Left ventricle myocardium superior (tissue), 1 donor: ENCODE data around the gene SPECC1. TPM values are rescaled to one million over a fixed set of nuclear protein-coding genes. Genes with fewer than 3 reads are reported as not detected.
"Not testable (repeated sequence)": the region's sequence is repeated elsewhere in the genome, so short reads cannot be mapped to it uniquely, and the experiment has no call there.

ENCODE experiments used
- ATAC-seq: fragments of 200-7000 bp; cut with Tn5 transposase; one replicate; pipeline ENCODE4 v1.9.1; 2020; ENCODE audit warnings: mild to moderate bottlenecking, moderate library complexity
- DNase-seq: peaks from one replicate; pipeline ENCODE4 v3.0.0-alpha.2; 2020
- intact Hi-C: fragments of 100-400 bp; cut with micrococcal nuclease; formaldehyde crosslinking; loops from one replicate; pipeline ENCODE4 v1.11.0; 2022
- total RNA-seq: library from RNA; stranded (reverse); fragmentation: NEBNext Ultra II Directional; extraction: Animal tissue kit (Norgen Biotek cat#: 25700); gene quantifications from one replicate; pipeline ENCODE4 v1.2.1, GENCODE V29; 2021
- donor health status: DM: no; HTN: yes; CAD: no; lungs with severe emphysema.

SPECC1 gene
- total RNA-seq, 1 donor from 2014 or later = 10.3 TPM

DNA sequence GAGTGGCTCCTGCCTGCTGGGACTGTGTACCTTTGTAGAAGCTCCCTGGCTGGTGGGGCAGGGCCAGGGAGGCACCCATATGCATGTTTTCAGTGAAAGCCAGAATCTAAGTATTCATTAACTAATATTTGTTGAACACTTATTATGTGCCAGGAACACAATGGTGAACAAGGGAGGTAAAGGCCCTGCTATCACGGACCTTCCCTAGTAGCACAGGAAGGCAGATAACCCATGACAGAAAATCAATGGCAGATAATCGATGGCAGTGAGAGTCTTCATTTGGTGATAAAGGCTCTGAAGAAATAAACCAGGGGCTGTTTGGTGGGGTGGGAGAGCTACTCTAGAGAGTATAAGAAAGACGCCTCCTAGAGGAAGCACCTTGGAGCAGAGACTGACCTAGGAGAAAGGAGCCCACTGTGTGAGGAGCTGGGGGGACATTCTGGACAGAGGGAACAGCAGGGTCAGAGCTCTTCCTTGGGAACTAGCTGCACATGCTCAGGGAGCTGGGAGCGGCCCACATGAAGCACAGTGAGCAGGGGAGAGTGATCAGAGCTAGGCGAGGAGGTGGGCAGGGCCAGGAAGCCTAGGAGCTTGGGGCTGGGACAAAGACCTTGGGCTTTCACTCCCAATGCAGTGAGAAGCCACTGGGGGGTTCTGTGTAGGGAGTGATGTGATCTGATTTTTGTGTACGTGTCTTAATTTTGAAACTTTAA lies 78.5 kb downstream of the SPECC1 start:
- DNase-seq (no peak), ATAC-seq (no peak)
- intact Hi-C loops = no loop called here

DNA sequence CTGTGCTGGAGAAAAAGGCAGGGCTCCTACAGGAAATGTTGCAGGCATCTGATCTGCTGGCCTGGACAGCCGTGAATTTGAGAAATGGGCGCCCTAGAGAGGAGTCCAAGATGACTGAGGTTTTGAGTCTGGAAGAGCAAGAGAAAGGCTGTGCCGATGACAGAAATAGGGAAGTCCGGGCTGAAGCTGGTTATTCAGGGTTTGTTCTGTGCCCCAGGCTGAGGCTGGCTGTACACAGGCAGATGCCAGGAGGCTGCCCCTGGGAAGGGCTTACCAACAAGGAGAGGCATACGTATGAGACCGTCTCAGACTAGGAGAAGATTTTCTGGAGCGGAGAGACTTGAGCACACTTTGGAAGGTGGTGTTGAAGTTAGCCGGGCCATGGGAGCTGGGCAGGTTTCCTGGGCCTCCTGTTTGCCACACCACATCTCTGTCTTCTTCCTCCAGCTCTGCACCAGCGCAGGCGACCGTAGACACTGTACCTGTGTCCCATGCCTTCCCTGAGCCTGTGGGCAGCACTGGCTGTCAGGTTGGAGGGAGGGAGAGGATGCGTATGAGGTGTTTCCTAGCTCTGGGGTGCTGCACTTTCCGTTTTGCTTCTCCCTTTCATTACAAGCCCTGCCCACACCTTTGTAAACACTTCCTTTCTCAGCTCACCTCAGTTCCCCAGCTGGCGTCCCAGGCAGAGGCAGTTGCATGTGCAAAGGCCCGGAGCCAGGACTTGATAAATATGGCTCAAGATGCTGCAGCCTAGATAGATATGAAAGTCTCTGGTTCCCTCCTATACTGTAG lies 80.8 kb downstream of the SPECC1 start:
- intact Hi-C loops = no loop called here
- ATAC-seq (no peak), DNase-seq (no peak)

DNA sequence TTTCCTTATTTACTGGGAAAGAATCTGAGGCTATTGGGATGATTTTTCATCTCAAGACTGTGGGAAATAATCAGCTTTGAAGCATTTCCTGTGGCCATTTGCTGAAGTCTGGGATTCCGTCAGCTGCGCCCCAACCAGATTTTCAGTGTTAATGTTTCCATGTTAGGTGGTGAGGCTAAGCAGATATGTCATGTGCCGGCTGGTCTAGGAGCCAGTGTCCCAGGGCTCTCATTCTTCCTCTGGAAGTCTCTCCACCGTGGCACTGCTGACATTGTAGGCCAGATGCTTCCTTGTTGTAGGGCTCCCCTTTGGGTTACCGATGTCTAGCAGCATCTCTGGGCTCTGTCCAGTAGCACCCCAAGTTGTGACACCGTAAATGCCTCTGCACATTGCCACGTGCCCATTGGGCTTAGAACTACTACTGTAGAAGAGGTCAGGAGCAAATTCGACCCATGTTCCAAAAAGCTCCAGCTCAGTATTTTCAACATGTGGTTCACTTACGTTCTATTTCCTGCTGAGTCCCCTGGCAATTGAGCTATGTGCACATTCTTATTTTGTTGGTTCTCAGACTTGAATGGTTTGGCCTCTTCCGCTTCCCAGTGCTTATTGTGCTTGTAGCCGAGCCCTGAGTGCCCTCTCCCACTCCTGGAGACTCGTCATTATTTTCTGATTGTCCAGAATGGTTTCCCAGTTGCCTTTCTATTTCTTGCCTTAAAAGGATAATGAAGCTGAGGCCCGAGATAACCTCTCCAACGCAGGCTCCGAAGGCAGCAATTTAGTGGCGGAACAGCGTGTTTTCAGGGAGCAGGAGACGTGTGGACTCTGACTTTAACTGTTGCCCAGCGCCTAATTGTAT lies 82.2 kb downstream of the SPECC1 start:
- peak; percentile 46 for DNase-seq
- intact Hi-C loops = no loop called here
- peak; percentile 87 for ATAC-seq

DNA sequence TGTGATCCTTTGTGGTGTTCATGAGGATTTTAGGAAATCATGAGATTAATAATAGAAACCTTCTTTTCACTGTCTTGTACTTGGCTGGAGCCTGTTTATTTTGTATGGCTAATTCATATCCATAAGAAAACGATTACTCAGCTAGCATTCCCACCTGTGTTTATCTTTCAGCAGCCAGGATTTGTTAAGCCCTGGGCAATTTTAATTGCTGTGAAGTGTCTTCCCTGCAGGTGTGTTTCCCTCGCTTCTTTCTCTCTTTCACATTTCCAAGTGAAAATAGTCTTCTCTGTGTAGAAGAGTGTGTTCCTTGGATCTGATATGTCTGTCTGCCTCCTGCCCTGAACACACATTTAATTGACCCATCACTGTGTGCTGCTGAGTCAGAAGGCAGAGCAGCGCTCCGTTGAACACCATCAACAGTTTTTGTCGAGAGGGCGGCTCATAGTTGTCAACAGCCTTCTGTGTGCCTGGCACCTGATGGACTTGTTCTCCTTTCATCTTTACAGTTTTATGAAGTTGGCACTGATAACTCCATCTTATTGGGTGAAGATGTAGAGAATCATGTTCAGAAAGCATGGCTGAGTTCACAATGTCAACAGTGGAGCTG lies 83.2 kb downstream of the SPECC1 start:
- DNase-seq (no peak), ATAC-seq (no peak)
- intact Hi-C loops = no loop called here

DNA sequence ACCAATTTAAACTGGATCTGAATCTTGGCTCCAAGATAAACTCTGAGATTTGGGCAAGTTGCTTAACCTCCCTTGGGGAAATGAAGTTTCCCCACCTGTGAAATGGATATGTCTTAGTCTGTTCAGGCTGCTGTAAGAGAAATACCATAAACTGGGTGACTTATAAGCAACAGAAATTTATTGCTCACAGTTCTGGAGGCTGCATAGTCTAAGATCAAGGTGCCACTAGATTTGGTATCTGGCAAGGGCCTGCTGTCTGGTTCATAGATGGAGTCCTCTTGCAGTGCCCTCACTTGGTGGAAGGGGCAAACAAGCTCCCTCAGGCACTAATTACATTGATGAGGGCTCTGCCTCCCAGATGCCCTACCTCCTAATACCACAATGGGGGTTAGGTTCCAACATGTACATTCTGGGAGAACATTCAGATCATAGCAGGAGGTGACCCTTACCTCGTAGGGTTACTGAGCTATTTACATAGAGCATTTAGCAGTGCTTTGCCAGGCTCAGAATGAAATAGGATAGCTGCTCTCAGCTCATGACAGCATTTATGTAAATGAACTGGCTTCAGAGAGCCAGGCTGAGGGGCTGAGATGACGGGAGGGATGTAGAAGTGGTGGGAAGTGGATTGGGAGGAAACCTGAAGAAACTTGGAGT lies 83.9 kb downstream of the SPECC1 start:
- DNase-seq (no peak), ATAC-seq (no peak)
- intact Hi-C loops = no loop called here

DNA sequence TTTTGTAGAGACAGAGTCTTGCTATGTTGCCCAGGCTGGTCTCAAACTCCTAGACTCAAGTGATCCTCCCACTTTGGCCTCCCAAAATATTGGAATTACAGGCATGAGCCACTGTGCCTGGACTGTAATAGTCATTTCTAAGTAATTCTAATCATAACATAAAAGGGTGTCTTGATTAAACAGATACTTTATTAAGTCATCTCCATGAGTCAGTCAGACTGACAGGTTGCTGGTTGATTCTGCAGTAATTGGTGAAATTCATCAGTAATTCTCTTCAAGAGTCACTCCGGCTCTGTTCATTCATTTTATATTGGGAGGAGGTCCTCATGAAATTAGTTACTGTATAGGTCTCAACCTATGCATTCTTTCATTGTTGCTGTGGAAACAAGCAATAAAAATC lies 85.6 kb downstream of the SPECC1 start:
- DNase-seq (no peak), ATAC-seq (no peak)
- intact Hi-C loops = no loop called here

DNA sequence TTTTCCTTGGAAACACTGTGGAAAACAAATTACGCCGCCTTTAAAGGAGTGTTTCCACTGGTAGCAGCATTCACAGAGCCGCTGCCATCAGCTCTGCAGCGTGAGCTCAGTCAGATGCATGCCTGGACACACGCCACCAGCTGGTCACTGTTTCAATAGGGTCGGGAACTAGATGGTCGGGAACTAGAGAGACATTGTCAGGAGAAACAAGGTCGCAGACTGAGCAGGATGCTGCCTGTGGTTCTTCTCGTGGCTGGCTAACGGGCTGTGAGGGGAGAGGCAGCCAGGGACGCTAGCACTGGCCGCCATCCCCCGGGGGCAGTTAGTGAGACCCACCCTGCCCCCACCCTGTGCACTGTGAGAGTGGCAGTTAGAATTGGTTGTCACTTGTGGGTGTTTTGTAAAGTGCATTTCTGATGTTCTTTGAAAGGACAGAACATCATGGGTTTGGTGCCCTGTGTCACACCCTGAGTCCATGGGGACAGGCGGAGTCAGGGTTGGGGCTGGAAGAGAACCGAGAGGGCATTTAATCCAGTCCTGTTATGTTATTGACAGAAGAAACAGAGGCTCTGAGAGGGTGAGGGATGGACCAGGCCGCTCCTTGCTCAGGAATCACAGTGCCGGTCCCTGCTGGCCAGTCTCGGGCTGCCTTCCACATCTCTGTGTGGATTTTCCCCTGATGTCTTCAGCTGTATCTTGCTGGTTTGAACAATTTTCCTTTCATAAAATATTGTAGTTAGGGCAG lies 86.3 kb downstream of the SPECC1 start:
- DNase-seq (peak; percentile 85), ATAC-seq (peak; percentile 68)
- intact Hi-C loops = no loop called here

DNA sequence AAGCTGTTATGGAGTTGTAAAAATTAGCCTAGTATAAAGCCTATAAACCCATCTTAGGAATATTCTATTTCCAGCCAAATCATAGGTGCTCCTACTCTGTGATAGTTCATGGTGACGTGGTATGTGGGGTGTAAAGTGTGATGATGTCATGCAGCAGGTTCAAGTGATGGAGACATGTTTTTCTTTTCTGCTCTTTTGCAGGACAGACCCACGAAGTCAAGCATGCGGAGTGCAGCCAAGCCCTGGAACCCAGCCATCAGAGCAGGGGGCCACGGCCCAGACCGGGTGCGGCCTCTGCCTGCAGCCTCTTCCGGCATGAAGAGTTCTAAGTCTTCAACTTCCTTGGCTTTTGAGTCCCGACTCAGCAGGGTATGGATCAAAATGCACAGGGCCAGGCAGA lies 87.3 kb downstream of the SPECC1 start:
- ATAC-seq (peak; percentile 41), DNase-seq (peak; percentile 68)
- intact Hi-C loops = no loop called here

DNA sequence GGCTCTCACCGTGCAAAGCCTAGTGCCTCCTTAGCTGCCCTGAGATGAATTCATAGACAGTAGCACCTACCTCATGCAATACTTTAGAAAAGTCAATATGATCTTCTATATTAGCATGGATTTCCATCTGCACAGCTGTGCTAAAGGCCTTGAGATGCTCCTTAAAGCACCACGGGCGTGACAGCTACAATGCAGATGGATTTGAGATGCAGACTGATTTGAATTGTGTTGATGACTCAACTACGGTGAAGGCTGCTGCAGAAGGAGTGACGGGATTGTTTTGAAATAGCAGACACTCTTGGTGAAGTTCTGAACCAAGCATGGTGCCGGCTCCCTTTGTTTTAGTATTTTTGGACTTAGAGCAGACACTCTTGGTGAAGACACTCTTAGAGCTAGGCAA lies 88.2 kb downstream of the SPECC1 start:
- no peak for DNase-seq
- ATAC-seq = no peak
- intact Hi-C loops = no loop called here

DNA sequence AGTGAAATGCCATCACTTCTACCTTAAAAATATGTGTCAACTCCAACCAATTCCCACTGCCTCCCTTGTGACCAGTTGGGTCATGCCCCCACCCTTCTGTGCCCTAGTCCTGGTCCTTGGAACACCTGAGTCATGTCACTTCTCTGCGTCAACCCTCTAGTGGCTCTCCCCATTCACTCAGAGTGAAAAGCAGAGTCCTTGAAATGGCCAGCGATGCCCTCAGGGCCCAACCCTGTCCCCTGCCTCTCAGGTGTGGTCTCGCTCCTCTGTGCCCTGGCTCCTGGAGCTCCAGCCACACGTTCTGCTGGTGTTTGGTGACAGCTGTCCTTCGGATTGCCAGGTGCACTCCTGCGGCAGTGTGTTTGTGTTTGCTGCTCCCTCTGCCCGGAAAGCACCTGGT lies 89.2 kb downstream of the SPECC1 start:
- no peak for DNase-seq
- intact Hi-C loops = no loop called here
- ATAC-seq = no peak

DNA sequence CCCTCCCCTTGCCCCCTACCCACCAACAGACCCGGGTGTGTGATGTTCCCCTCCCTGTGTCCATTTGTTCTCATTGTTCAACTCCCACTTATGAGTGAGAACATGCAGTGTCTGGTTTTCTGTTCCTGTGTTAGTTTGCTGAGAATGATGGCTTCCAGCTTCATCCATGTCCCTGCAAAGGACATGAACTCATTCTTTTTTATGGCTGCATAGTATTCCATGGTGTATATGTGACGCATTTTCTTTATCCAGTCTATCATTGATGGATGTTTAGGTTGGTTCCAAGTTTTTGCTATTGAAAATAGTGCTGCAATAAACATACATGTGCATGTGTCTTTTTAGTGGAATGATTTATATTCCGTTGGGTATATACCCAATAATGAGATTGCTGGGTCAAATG lies 91.6 kb downstream of the SPECC1 start:
- intact Hi-C loops, DNase-seq, ATAC-seq: not testable (repeated sequence)

DNA sequence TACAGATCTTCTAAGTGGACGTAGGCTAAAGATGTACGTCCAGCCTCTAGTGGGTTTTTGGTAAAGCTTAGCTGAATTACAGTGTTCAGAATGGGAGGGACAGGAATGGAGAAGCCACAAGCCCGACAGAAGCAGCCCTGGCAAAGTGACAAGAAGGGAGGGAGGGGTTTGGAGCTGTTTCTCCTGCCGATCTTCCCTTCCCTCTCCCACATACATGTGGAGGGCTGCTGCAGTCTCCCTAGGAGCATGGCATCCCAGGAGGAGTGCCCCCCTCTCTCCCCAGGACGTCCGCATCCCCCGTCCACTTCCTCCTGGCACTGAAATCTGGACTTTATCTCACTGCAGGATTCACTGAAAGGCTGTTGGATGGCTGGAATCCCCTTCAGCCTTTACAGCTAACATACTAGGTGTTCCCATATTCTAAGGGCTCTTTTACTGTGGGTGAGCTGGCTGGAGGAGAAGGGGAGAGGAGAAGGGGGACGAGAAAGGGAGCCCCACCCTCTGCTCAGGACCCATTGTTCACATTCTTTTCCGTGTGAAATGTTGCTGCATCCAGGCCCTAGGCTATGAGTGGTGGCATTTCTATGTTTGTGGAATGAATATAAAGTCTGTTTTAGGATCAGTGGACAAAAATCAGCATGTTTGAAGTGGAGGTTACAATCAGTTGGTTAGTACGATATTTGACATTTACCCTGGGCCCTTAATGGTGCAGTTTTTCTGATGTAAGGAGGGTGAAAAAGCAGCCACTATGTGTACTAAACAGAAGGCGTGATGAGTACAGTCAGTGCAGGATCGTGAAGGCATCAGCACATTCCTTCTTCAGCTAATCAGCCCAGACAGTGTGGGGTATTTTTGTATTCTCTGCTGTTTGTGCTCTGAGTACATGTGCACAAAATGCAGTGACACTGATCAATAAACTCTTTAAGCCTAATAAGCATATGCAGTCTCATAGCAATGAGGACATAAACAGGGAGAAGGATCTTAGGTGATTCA lies 94.6 kb downstream of the SPECC1 start:
- ATAC-seq (peak; percentile 60), DNase-seq (no peak)
- intact Hi-C loops = no loop called here

DNA sequence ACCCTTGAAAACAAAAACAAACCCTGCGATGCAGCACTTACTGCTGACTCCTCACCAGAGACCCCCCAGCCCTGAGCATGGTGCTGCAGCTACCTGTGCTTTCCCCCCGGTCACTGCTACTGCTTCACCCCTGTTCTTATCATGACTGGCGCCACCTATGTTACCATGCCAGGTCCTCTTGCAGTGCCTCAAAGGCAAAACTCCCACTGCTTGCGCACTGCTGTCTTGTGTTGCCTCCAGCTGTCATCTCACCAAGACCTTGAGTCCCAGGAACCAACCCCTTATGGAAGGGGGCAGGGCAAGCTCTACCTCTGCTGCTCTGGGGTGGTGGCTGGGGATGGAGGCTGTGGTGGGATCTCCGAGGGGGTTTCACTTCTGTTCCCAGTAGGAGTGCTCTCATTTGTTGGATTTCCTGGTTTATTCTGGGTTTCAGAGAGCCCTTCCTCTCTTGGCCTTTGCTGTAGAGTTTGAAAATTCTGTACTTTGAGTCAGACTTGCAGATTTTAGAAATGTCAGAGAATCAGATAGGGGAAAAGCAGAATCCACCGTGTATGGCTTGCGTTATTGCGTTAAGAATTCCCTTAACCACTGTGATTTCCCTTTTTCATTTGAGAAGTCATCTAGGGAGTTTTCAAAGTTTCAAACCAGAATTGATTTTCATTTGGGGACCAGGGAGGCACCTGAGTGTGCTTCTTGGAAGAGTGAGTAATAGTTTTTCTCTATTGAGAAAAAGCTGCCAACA lies 96.6 kb downstream of the SPECC1 start:
- intact Hi-C loops = no loop called here
- DNase-seq (no peak), ATAC-seq (no peak)

DNA sequence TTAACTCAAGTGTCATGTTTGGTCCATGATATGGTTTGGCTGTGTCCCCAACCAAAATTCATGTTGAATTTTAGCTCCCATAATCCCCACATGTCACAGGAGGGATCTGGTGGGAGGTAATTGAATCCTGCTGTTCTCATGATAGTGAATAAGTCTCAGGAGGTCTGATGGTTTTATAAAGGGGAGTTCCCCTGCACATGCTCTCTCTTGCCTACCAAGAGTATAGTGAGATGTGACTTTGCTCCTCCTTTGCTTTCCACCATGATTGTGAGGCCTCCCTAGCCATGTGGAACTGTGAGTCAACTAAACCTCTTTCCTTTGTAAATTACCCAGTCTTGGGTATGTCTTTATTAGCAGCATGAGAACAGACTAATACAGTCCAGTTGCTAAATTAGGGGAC lies 97.3 kb downstream of the SPECC1 start:
- intact Hi-C loops, DNase-seq, ATAC-seq: not testable (repeated sequence)

DNA sequence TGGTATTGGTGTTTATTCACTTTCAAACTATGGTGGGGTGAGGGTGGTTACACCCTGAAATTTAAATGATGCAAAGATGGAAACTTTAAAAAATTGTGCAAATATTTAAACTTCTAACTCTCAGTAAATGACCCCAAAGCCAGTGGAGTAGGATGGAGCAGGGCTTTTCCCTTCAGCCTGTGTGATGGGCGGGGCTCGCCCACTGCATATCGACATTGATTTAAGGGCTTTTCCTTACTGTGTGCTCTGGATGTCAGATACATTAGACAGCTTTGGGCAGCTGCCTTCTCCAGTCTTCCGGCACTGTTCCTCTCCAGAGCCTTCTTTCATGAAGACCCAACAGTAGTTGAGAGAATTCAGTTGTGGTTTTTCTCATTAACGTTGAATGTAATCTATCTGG lies 99.9 kb downstream of the SPECC1 start:
- no peak for ATAC-seq
- no peak for DNase-seq
- intact Hi-C loops = no loop called here

DNA sequence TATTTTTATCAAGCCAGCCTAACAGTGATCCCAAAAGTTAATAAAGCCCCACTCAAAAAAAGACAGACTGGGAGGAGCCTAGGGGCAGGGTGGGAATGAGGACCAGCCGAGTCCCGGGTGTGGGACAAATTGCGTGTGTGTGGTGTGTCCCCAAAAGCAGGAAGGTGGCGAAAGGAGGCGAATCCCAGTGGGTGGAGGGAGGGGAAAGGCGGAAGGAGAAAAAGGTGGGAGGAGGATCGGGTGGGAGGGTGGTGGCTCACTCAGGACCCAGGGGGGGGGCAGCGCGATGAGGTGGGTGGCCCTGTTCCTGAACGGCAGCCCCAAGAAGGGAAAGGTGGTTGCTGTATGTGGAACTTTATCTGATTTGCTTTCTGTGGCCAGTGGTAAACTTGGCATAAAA lies 102.4 kb downstream of the SPECC1 start:
- ATAC-seq (no peak), DNase-seq (no peak)
- intact Hi-C loops = no loop called here

DNA sequence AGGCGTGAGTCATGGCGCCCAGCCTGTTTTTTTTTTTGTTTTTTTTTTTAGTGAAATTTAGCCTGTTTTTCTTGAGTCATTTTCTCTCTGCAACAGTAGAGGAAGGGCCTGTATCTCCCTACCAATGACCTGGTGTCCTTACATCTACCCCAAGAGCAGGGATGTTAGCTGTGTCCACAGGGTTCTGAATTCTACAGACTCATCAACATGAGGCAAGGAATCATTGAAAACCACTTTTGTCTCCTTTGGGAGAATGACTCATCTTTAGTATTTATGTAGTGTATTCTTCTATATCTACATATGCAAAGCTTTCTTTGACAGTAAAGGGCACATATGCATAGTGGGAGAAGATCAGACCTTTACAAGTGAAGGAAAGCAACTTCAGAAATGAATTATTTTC lies 105.3 kb downstream of the SPECC1 start:
- ATAC-seq (no peak), DNase-seq (no peak)
- intact Hi-C loops = no loop called here
